GM12878 (cell line): ENCODE measurements around the gene FGD3. TPM values are rescaled to one million over a fixed set of nuclear protein-coding genes. Genes with fewer than 3 reads are reported as not detected.

Experiments used
- BRCA1 ChIP-seq: IDR thresholded peaks from 2 replicates; pipeline ENCODE4 v1.6.1; 2011; ENCODE audit warnings: low read depth, low read length, improper control_type of control experiment
- EZH2 ChIP-seq: IDR thresholded peaks from 2 replicates; pipeline ENCODE4 v1.6.1; 2012; ENCODE audit warnings: low read depth, mild to moderate bottlenecking, control low read depth, inconsistent platforms, low read length, borderline replicate concordance; ENCODE audit not compliant: control insufficient read depth
- FOS ChIP-seq: IDR thresholded peaks from 3 replicates; pipeline ENCODE4 v1.6.1; 2011; ENCODE audit warnings: borderline replicate concordance; ENCODE audit not compliant: insufficient read length; ENCODE audit errors: extremely low read depth
- HDGF ChIP-seq: fragments of 450-650 bp; IDR thresholded peaks from 2 replicates; pipeline ENCODE4 v1.6.1; 2016; ENCODE audit warnings: antibody characterized with exemption
- IRF4 ChIP-seq: IDR thresholded peaks from 2 replicates; pipeline ENCODE4 v1.6.1; 2011; ENCODE audit warnings: low read depth, low read length
- JUNB ChIP-seq: IDR thresholded peaks from 2 replicates; pipeline ENCODE4 v1.6.1; 2016; ENCODE audit warnings: antibody characterized with exemption, mild to moderate bottlenecking
- KLF5 ChIP-seq: fragments of 450-650 bp; IDR thresholded peaks from 2 replicates; pipeline ENCODE4 v1.6.1; 2014; ENCODE audit warnings: mild to moderate bottlenecking; ENCODE audit not compliant: partially characterized antibody
- MYB ChIP-seq: fragments of 150-350 bp; IDR thresholded peaks from 2 replicates; pipeline ENCODE4 v1.6.1; 2014; ENCODE audit warnings: mild to moderate bottlenecking, low read depth, low read length, borderline replicate concordance
- NBN ChIP-seq: fragments of 450-650 bp; IDR thresholded peaks from 2 replicates; pipeline ENCODE4 v1.6.1; 2016
- NFIC ChIP-seq: IDR thresholded peaks from 2 replicates; pipeline ENCODE4 v1.6.1; 2012; ENCODE audit warnings: low read depth, mild to moderate bottlenecking, inconsistent platforms, low read length, moderate library complexity
- RCOR1 ChIP-seq: conservative IDR thresholded peaks from 2 replicates; pipeline ENCODE4 v1.6.1; 2012; ENCODE audit warnings: low read depth, low read length, improper control_type of control experiment
- SIN3A ChIP-seq: IDR thresholded peaks from 2 replicates; pipeline ENCODE4 v1.6.1; 2012; ENCODE audit warnings: low read depth, low read length, improper control_type of control experiment
- STAT3 ChIP-seq: IDR thresholded peaks from 2 replicates; pipeline ENCODE4 v1.6.1; 2011; ENCODE audit warnings: low read depth, low read length, improper control_type of control experiment
- polyA plus RNA-seq, 11 experiments: library from polyadenylated mRNA; depleted of rRNA in 4 of 11; unstranded in 6 of 11; stranded (reverse) in 5 of 11; fragments of >200 nt; fragmentation: Nextera tagmentation in 4 of 11; fragmentation: Illumina TruSeq in 1 of 11; extraction: Ambion mirVana in 4 of 11; extraction: Trizol in 1 of 11; gene quantifications; 1 replicate in 1 of 11; 2 replicates in 10 of 11; pipeline versions ENCODE4 v1.2.1 to v1.2.3, GENCODE V29; 2011 to 2016; ENCODE audit warnings: inconsistent platforms in 2 of 11, missing spikeins in 2 of 11, low read depth in 1 of 11
- total RNA-seq, 4 experiments: library from RNA; depleted of rRNA in 3 of 4; stranded (reverse); fragments of >200 nt in 3 of 4; fragmentation: Illumina TruSeq in 1 of 4; extraction: Trizol in 1 of 4; gene quantifications; 2 replicates each; pipeline versions ENCODE4 v1.2.1 to v1.2.3, GENCODE V29; 2013 to 2021
- TF ChIP-seq, protein P1 (sequence below): fragments of 450-650 bp; IDR thresholded peaks from 2 replicates; pipeline ENCODE4 v1.6.1; 2016; ENCODE audit warnings: mild to moderate bottlenecking
- TF ChIP-seq, protein P2 (sequence below): fragments of 450-650 bp; IDR thresholded peaks from 2 replicates; pipeline ENCODE4 v1.6.1; 2017; ENCODE audit warnings: low read depth, mild to moderate bottlenecking, moderate library complexity
- TF ChIP-seq, protein P3 (sequence below): fragments of 450-650 bp; IDR thresholded peaks from 2 replicates; pipeline ENCODE4 v1.6.1; 2017; ENCODE audit warnings: mild to moderate bottlenecking, low read depth, inconsistent platforms; ENCODE audit not compliant: poor library complexity, severe bottlenecking
- TF ChIP-seq, protein P4 (sequence below): fragments of 450-650 bp; IDR thresholded peaks from 2 replicates; pipeline ENCODE4 v1.6.1; 2018; ENCODE audit warnings: mild to moderate bottlenecking, low read depth, moderate library complexity; ENCODE audit not compliant: partially characterized antibody
- TF ChIP-seq, protein P5 (sequence below): IDR thresholded peaks from 2 replicates; pipeline ENCODE4 v1.6.1; 2012; ENCODE audit warnings: low read depth, low read length, improper control_type of control experiment
- TF ChIP-seq, protein P6 (sequence below): fragments of 450-650 bp; IDR thresholded peaks from 2 replicates; pipeline ENCODE4 v1.6.1; 2017; ENCODE audit warnings: mild to moderate bottlenecking

FGD3 gene
- total and polyA plus RNA-seq, 10 of the 15 experiments (the other 5 are each of a cell fraction or from before 2014, with no cell fraction given) = 0.26 to 18.1 (median 12.4) TPM

DNA sequence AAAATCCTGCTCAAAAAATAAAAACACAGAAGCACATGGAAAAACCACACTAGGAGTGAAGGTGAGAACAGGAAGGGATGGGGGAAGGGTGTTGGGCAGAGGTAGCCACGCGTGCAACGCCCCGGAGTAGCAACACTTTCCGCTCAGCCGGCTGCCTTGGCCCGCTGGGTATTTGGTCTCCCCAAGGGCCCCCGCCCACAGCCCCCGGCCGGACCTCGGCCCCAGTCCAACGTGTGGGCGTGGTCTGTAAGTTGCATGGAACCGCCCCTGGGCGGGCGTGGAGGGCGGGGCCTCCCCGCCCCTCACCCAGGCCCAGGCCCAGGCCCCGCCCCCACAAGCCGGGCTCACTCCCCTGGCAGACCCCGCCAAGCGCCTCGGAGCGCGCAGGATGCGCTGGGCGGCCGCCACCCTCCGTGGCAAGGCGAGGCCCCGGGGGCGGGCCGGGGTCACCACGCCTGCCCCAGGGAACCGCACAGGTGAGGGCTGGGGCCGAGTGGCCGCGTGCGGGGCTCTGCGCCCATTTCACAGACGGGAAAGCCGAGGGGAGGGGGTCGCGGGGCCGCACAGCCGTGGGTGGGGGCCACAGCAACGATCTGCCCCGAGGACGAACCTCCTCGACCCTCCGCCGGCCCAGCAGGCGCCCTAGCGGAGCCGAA lies 111.2 kb downstream of the FGD3 start, which contains the start of gene SUSD3 (continued):
- TF ChIP-seq MYB (no peak), NFIC (no peak), JUNB (no peak), BRCA1 (no peak), STAT3 (no peak), IRF4 (no peak), HDGF (peak; percentile 58; the same call in 1 of the 2 replicates), KLF5 (no peak), EZH2 (no peak), RCOR1 (no peak), NBN (peak; percentile 85), SIN3A (no peak; the same call in 1 of the 2 replicates), FOS (no peak)
- TF ChIP-seq, protein P1, sequence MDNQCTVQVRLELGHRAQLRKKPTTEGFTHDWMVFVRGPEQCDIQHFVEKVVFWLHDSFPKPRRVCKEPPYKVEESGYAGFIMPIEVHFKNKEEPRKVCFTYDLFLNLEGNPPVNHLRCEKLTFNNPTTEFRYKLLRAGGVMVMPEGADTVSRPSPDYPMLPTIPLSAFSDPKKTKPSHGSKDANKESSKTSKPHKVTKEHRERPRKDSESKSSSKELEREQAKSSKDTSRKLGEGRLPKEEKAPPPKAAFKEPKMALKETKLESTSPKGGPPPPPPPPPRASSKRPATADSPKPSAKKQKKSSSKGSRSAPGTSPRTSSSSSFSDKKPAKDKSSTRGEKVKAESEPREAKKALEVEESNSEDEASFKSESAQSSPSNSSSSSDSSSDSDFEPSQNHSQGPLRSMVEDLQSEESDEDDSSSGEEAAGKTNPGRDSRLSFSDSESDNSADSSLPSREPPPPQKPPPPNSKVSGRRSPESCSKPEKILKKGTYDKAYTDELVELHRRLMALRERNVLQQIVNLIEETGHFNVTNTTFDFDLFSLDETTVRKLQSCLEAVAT = peak; percentile 49
- TF ChIP-seq, protein P2, sequence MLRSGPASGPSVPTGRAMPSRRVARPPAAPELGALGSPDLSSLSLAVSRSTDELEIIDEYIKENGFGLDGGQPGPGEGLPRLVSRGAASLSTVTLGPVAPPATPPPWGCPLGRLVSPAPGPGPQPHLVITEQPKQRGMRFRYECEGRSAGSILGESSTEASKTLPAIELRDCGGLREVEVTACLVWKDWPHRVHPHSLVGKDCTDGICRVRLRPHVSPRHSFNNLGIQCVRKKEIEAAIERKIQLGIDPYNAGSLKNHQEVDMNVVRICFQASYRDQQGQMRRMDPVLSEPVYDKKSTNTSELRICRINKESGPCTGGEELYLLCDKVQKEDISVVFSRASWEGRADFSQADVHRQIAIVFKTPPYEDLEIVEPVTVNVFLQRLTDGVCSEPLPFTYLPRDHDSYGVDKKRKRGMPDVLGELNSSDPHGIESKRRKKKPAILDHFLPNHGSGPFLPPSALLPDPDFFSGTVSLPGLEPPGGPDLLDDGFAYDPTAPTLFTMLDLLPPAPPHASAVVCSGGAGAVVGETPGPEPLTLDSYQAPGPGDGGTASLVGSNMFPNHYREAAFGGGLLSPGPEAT = peak; percentile 84
- TF ChIP-seq, protein P3, sequence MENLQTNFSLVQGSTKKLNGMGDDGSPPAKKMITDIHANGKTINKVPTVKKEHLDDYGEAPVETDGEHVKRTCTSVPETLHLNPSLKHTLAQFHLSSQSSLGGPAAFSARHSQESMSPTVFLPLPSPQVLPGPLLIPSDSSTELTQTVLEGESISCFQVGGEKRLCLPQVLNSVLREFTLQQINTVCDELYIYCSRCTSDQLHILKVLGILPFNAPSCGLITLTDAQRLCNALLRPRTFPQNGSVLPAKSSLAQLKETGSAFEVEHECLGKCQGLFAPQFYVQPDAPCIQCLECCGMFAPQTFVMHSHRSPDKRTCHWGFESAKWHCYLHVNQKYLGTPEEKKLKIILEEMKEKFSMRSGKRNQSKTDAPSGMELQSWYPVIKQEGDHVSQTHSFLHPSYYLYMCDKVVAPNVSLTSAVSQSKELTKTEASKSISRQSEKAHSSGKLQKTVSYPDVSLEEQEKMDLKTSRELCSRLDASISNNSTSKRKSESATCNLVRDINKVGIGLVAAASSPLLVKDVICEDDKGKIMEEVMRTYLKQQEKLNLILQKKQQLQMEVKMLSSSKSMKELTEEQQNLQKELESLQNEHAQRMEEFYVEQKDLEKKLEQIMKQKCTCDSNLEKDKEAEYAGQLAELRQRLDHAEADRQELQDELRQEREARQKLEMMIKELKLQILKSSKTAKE = peak; percentile 49
- TF ChIP-seq, protein P4, sequence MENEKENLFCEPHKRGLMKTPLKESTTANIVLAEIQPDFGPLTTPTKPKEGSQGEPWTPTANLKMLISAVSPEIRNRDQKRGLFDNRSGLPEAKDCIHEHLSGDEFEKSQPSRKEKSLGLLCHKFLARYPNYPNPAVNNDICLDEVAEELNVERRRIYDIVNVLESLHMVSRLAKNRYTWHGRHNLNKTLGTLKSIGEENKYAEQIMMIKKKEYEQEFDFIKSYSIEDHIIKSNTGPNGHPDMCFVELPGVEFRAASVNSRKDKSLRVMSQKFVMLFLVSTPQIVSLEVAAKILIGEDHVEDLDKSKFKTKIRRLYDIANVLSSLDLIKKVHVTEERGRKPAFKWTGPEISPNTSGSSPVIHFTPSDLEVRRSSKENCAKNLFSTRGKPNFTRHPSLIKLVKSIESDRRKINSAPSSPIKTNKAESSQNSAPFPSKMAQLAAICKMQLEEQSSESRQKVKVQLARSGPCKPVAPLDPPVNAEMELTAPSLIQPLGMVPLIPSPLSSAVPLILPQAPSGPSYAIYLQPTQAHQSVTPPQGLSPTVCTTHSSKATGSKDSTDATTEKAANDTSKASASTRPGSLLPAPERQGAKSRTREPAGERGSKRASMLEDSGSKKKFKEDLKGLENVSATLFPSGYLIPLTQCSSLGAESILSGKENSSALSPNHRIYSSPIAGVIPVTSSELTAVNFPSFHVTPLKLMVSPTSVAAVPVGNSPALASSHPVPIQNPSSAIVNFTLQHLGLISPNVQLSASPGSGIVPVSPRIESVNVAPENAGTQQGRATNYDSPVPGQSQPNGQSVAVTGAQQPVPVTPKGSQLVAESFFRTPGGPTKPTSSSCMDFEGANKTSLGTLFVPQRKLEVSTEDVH = no peak
- TF ChIP-seq, protein P5, sequence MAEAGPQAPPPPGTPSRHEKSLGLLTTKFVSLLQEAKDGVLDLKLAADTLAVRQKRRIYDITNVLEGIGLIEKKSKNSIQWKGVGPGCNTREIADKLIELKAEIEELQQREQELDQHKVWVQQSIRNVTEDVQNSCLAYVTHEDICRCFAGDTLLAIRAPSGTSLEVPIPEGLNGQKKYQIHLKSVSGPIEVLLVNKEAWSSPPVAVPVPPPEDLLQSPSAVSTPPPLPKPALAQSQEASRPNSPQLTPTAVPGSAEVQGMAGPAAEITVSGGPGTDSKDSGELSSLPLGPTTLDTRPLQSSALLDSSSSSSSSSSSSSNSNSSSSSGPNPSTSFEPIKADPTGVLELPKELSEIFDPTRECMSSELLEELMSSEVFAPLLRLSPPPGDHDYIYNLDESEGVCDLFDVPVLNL = no peak
- TF ChIP-seq, protein P6, sequence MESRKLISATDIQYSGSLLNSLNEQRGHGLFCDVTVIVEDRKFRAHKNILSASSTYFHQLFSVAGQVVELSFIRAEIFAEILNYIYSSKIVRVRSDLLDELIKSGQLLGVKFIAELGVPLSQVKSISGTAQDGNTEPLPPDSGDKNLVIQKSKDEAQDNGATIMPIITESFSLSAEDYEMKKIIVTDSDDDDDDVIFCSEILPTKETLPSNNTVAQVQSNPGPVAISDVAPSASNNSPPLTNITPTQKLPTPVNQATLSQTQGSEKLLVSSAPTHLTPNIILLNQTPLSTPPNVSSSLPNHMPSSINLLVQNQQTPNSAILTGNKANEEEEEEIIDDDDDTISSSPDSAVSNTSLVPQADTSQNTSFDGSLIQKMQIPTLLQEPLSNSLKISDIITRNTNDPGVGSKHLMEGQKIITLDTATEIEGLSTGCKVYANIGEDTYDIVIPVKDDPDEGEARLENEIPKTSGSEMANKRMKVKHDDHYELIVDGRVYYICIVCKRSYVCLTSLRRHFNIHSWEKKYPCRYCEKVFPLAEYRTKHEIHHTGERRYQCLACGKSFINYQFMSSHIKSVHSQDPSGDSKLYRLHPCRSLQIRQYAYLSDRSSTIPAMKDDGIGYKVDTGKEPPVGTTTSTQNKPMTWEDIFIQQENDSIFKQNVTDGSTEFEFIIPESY = no peak
